A549 treated with AZD9567 at 1 μM for 4 hours (cell line): Measurements from ENCODE around the gene GDF10. TPM values are rescaled to one million over a fixed set of nuclear protein-coding genes. Genes with fewer than 3 reads are reported as not detected.

Experiments
- total RNA-seq: library from RNA; stranded (reverse); fragments of 200-300 nt; extraction: Qiagen RNA extraction; gene quantifications from 5 replicates; pipeline ENCODE4 v1.2.3, GENCODE V29; 2022; ENCODE audit not compliant: insufficient read depth

Gene GDF10, protein sequence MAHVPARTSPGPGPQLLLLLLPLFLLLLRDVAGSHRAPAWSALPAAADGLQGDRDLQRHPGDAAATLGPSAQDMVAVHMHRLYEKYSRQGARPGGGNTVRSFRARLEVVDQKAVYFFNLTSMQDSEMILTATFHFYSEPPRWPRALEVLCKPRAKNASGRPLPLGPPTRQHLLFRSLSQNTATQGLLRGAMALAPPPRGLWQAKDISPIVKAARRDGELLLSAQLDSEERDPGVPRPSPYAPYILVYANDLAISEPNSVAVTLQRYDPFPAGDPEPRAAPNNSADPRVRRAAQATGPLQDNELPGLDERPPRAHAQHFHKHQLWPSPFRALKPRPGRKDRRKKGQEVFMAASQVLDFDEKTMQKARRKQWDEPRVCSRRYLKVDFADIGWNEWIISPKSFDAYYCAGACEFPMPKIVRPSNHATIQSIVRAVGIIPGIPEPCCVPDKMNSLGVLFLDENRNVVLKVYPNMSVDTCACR
- total RNA-seq: 0.05 TPM in 3 of 5 replicates, not detected in the others

DNA sequence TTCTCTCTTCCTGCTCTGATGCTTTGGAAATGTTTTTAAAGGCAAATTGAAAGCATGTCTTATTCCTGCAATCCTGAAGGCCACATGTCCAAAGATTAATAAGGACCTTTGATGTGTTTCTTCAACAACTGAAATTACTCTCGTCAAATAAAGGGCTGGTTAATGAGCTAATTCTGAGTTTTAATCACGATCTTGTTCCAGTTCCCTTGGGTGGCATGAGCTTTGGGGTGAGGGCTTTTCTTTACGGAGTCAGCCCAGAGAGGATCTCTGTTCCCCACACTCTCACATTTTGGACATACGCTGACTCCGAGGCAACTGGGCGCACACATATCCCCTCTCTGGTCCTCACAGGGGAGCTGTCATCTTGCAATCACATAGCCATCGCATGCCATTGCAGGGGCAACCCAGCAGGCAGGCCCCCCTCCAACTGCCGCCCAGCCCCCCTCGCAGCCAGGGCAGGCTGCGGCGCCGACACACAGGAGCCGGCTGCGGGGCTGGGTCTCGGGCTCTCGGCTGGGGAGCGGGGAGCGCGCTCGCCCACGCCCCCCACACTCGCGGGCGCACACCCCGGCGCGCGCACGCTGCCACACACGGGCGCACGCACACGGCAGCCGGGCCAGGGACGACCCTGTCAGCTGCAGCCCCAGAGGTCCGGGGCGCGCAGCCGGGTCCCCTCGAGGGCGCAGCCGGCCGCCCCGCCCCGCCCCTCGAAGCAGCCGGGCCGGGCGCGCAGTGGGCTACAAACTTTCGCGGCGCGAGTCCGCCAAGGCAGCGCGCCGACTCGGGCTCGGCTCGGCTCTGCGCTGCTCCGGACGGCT lies at the start of gene GDF10:
Gene GDF10 (plus strand): TSS at position 587 of the 818 bp plus-strand sequence. CDS start 455 bp downstream, outside the sequence.

DNA sequence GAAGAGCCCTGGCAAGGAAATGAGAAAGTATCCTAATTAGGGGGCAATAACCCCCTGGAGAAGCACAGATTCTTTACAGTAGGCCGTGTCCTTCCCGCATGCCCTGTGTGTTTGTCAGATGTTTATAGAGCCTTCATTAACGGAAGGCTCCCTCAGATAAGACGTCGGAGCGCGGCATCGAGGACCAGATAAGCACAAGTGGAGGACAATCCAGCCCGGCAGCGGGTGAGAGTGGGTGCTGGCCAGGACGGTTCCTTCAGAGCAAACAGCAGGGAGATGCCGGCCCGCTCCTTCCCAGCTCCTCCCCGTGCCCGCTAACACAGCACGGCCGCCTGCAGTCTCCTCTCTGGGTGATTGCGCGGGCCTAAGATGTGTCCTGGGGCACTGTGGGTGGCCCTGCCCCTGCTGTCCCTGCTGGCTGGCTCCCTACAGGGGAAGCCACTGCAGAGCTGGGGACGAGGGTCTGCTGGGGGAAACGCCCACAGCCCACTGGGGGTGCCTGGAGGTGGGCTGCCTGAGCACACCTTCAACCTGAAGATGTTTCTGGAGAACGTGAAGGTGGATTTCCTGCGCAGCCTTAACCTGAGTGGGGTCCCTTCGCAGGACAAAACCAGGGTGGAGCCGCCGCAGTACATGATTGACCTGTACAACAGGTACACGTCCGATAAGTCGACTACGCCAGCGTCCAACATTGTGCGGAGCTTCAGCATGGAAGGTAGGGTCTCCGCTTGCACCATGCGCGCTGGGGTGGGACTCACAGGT lies 22.5 kb downstream of the GDF10 start, which contains the start of gene GDF2:
Gene GDF2 (plus strand): TSS at position 155 of the 762 bp plus-strand sequence. CDS start 215 bp downstream, at position 370.

DNA sequence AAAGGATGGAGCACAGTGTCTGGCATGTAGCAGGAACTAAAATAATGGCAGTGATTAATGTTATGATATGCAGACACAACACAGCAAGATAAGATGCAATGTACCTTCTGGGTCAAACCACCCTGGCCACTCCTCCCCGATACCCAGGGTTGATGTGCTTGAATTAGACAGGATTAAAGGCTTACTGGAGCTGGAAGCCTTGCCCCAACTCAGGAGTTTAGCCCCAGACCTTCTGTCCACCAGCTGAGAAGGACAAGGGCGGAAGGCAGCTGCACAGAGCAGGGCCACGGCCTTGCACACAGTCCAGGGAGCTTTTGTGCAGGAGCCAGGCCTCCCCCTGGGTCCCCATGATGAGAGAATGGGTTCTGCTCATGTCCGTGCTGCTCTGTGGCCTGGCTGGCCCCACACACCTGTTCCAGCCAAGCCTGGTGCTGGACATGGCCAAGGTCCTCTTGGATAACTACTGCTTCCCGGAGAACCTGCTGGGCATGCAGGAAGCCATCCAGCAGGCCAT lies 48.2 kb downstream of the GDF10 start, which contains the start of gene RBP3:
Gene RBP3 (plus strand): TSS at position 226 of the 514 bp plus-strand sequence. CDS start 122 bp downstream, at position 348.

Other genes starting within 250 kb of the GDF10 start
- gene GDF2, start 22.3 kb downstream of the GDF10 start, total RNA-seq: not detected in 5 replicates
- not detected in 5 replicates for gene RBP3, start 48.2 kb downstream of the GDF10 start, total RNA-seq
- 11.7 to 13.9 TPM (median 12.4 TPM) in 5 replicates for gene ZNF488, start 84.1 kb downstream of the GDF10 start, total RNA-seq
- gene ANXA8, start 183.9 kb downstream of the GDF10 start, total RNA-seq: 25.9 to 38.0 TPM (median 26.7 TPM) in 5 replicates
- 0.87 to 0.88 TPM in 2 of 5 replicates, not detected in the others for gene FAM25G, start 191.5 kb downstream of the GDF10 start, total RNA-seq
- gene AGAP9, start 223.4 kb downstream of the GDF10 start, total RNA-seq: 7.5 to 12.6 TPM (median 11.7 TPM) in 5 replicates